HTERT RPE-1 (cell line): ENCODE data around the gene ZP4.

Experiments used
- in situ Hi-C: fragments of 300-500 bp; cut with MboI; formaldehyde crosslinking; loops from 4 replicates; pipeline ENCODE4 v1.14.3; 2020; ENCODE audit warnings: low sequenced_read_pairs

The ZP4 gene, protein sequence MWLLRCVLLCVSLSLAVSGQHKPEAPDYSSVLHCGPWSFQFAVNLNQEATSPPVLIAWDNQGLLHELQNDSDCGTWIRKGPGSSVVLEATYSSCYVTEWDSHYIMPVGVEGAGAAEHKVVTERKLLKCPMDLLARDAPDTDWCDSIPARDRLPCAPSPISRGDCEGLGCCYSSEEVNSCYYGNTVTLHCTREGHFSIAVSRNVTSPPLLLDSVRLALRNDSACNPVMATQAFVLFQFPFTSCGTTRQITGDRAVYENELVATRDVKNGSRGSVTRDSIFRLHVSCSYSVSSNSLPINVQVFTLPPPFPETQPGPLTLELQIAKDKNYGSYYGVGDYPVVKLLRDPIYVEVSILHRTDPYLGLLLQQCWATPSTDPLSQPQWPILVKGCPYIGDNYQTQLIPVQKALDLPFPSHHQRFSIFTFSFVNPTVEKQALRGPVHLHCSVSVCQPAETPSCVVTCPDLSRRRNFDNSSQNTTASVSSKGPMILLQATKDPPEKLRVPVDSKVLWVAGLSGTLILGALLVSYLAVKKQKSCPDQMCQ

DNA sequence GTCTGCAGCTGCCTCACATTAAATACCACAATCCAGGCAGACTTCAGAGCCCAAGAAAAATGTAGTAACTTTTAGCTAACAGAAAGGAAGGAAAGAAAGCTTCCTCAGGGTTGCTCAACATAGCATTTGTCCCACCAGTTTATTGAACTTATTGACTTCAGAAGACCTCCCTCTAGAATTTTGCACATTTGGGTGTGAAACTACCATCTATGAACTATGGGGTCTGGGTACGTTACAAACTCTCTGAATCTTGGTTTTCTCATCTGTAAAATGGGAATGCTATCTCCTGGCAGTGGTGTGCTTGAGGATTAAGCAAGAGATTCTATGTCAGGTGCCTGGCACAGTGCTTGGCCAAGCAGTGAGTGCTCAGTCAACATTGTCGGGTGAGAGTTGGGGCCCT is at the start of gene ZP4:
ZP4 (minus strand) TSS at position 101 of the 400 bp plus-strand sequence. CDS start 287 bp downstream, outside the sequence.
- in situ Hi-C loops: no loop called here

DNA sequence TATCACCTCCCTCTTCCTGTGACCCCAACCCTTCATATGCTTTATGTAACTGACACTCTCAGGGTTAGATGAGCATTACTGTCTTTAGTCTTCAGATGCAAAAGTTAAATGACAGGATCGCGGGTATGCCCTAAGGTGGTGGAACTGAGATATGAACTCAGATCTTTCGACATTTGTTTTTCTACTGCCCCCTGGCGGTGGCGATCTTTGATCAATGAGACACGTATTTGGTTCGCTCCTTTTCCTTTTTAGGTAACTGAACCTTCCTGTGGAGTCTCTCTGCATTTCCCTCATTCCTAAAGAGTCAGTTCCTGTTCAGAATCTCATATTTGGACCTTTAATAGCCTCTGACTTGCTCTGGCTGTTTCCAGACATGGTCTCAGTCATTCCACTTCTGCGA is 47.8 kb upstream of the ZP4 start:
- in situ Hi-C loops: no loop called here

DNA sequence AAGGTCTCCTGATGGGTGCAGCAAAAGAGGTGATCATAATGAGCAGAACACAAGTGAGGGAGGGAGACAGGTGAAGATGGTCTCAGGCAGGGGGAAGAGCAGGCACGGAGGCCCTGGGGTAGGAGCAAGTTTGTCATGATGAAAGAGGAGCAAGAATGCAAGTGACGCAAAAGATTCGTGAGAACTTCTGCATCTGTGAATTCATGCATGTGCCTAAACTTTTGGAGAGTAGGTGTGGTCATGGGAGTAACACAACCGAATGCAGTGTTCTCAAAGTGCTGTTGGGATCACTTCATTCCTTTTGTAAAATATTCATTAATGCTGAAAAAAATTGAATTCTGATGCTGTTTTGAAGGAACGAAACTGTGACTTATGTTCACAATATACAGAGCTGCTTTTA is 47.3 kb upstream of the ZP4 start:
- in situ Hi-C loops: no loop called here

DNA sequence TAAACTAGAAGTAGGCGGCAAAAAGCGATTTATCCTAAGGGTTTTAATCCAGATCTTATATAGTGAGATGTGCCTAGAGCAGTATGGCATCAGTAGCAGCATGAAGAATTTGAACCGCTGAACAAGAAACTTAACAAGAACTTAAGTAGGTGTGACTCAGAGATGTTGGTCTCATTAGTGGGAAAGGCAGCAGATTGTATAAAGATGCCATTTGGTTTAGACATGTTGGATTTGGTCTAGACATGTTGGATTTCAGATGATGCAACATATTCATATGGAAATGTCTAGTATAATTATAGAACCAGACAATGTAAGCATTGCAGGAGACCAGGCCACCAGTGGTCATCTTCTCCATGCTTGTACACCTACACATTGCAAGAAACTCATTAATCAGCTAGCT is 42.1 kb upstream of the ZP4 start:
- in situ Hi-C loops: no loop called here

DNA sequence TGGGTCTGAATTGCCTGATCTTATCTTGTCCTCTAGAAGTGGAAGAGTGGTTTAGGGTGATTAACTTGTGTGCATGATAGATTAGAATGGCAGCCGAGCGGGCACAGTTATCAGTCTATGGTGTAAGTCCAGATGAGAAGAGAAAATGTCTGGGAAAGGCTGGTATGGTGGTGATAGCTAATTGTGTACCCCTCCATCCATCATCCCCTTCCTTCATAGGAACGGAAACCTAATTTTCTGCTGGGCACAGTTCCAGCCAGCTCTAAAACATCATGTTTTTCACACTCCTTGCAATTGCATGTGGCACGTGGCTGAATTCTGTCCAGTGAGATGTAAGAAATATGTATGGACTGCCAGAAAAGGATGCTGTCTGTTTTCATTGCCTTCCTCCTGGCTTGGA is 40.9 kb upstream of the ZP4 start:
- in situ Hi-C loops: no loop called here

DNA sequence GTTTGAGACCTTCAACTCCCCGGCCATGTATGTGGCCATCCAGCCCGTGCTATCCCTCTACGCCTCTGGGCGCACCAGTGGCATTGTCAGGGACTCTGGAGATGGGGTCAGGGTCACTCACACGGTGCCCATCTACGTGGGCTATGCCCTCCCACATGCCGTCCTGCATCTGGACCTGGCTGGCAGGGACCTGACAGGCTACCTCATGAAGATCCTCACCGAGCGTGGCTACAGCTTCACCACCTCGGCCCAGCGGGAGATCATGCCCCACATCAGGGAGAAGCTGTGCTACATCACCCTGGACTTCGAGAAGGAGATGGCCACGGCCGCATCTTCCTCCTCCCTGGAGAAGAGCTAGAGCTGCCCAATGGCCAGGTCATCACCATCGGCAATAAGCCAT is 36.5 kb upstream of the ZP4 start:
- in situ Hi-C loops: no loop called here

DNA sequence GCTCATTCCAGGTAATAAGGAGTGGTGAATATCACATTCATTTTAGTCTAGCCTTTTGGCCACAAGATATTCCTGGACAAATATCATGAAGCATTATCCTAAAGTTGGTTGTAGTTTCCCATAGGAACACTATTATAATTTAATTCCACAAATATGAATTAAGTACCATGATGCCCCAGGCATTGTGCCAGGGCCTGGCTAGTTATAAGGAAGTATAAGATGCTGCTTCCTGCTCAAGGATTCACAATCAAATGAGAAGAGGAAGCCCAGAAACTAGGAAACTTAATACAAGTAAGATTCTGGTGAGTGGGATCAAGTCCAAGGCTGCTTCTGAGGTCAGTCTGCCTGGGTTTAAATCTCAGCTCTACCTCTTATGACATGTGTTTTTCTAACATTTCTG is 30.6 kb upstream of the ZP4 start:
- in situ Hi-C loops: no loop called here

DNA sequence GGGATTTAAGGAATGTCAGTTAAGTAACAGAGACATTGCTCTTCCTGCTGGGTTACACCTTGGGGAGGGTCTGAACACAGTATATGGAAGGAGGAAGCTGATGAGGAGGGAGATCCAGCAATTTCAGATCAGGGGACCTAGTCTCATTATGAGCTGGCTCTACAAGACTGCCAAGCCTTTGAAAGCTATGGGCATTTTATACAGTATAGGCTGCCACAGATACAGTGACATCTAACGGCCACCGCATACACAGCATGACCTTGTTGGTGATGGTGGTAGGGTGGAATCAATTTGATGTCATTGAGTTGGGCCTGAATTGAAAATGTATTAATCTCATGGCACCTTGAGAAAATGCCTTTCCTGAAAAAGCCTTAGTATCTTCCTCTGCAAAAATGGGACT is 22.6 kb upstream of the ZP4 start:
- in situ Hi-C loops: no loop called here

DNA sequence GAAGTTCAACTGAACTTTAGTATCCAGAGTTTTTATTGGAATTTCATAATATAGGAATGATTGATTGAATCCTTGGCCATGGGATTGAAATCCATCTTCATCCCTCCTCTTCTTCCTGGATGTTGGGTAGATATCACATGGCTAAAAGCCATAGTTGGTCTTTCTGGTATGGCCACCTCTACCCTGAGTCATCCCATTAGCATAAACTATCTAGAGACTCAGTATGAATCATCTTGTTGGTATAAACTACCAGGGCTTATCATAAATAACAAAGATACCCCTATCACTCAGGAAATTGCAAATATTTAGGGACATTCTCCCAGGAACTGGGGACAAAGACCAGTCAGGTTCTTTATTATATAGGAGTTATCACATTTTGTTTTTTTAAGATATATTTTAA is 21.2 kb upstream of the ZP4 start:
- in situ Hi-C loops: no loop called here

DNA sequence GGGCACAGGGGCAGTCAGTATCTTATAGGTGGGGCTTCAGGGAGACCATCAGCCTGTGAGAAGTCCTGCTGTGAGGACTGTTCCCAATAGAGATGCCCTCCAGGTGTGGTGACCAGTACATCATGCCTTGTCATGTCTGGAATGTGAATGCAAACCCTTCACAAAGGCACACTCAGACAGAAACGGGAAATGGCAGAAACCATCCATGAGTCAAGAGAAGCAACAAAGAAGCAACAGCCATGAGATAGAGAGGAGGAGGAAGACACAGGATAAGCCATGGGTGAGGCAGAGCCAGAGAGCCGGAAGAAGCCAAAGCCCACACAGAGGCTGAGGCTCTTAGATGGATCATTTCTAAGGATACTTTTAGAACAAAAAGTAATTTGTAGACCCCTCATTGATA is 20.1 kb upstream of the ZP4 start:
- in situ Hi-C loops: no loop called here

DNA sequence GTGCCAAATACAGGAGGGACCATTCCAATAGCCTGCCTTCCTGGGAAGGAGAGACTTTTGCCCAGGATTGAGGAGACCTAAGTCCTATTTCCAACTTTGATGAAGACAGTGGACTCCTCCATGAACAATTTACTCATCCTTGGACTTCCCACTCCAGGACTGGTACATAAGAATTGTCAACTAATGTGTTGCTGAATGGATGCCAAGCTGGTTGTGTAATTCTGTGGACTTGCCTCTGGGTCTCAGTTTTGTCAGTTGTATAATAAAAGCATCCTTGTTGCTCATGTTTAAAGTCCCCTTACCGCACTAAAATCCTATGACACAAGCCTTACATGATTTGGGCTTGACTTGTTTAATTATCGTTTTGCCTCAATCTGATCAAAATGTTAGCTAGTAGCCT is 13.2 kb upstream of the ZP4 start:
- in situ Hi-C loops: no loop called here

DNA sequence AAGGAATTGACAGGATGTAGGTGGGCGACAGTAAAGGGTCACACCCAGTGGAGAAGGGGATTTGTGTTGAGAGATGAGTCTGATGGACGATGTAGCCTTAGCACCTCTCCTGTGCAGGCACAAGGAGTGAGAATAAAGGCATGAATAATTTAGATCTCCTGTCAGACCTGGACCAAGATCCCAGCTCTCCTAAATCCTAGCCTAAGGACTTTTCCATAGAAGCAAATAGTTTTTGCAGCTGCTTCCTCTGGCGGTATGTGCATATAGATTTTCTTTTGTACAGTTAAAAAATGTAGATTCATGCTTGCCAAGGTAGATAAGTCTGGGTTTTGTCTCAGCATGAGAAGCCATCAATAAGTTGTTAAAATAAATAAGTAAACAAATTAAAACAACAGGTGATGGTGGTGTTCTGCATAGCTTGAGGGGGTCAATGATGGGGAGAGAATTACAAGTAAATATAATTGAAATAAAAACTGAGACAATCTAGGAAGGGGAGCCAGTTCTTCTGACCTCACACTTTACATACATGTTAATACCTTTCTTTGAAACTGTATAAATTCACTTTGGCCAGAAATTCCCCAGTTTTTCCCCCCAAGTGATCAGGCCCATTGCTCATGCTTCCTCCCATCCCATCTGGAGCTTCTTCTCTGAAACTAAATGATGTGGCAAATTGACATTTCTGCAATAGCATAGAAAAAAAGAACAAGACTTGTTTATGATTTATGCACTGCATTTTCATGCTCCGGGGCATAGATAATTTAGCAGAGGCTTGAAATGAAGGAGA is 12.4 kb upstream of the ZP4 start:
- in situ Hi-C loops: no loop called here

DNA sequence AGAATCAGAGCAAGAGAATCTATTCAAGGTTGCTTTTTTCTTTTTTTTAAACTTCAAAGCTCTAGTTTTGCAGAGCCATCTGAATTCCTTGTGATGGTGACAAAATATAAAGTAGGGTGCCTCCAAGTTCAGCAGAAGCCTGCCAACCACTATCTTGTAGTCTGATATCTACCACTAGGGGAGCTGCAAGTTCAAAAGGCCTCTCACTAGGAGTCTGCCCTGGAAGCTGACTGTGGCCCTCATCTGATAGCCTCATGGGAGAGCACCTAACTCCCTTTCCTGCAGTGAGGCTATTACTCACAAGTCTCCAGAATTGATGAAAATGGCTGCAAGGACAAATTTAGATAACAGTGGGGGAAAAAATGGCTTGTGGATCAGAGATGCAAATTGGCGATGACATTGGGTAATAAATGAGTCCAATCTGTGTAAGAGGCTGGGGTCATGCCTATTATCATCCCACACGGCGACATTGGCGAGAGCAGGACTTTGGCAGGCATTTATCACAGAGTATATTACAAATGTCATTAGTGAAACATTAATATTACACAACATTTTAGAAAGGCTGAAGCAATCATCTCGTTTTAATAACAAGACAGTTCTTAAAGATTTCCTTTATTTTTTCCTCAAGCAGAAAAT is 10.7 kb upstream of the ZP4 start:
- in situ Hi-C loops: no loop called here

DNA sequence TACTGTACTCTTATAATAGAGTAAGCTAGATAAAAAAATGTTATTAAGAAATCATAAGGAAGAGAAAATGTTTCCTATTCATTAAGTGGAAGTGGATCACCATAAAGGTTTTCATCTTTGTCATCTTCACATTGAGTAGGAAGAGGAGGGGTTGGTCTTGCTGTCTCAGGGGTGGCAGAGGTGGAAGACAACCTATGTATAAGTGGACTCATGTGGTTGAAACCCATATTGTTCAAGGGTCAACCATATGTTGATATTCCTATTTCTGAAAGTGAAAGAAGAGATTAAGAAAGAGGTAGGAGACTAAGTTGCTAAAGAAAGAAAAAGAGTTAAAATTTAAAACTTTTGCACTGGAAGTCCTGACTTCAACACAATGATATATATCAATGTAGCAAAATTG is 4.9 kb upstream of the ZP4 start:
- in situ Hi-C loops: no loop called here

DNA sequence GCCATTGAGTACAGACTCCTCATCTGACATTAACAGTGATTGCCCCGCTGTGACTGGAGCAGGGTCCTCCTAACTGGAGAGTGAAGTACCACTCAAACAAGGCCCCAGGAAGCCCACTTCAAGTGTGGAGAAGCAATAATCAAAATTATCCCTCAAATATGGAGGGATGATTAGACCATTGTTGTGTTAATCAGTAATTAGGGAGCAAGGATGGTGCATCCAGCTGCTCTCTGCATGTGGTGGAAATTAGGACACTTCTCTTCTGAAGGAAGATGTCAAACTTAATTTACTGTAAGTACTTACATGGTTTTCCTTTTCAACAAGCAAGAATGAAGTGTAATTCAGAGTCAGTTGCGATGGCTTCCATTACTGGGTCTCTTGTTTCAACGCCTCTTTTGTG is 3.4 kb upstream of the ZP4 start:
- in situ Hi-C loops: no loop called here

DNA sequence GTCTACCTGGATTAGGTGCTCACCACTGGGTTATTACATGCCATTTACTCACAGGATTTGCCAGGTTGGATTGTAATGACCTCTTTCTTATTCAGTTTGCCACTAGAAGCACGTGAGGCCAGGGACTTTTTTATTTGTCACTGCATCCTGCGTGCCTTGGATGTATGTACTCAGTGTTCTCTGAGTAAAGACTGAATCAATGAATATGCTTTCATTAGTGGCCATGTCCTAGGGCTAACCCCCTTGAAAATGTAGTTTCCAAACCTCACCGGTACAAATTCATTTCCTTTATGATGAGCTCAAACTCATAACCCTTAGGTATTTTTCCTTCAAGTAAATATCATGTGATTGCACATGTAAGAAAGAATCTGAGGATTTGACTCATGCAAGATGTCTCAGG is 1.3 kb upstream of the ZP4 start:
- in situ Hi-C loops: no loop called here

DNA sequence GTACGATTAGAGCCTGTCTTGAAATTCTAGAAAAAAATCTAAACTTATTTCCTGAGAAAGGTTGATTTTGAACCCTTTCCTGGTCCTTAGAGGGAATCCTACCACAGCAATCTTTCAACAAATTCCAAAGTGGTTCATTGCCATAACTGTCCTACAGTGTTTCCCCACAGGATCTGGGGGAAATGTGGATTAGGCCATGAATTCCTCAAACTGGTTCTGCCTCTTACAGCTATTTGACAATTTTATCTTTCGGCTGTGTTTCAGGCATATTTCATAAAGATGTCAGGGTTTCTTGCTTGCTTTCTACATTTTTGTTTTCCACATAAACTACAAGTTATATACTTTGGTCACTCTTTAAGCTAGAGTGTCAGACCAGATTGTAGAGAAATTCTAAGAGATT is 544 bp upstream of the ZP4 start:
- in situ Hi-C loops: no loop called here

DNA sequence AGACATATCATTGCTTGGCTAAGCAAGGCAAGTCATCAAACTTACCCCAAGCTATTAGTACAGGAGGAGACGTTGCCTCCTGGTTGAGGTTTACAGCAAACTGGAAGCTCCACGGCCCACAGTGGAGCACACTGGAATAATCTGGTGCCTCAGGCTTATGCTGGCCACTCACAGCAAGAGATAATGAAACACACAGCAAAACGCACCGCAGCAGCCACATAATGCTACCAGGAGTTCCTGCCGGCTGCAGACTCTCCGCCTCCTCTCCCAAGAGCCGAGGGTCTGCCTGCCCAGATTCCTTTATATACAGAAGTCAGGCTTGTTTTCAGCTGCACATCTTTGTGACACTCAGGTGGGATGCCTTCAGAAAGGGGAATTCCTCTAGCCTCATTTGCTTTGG is 306 bp downstream of the ZP4 start:
- in situ Hi-C loops: no loop called here

DNA sequence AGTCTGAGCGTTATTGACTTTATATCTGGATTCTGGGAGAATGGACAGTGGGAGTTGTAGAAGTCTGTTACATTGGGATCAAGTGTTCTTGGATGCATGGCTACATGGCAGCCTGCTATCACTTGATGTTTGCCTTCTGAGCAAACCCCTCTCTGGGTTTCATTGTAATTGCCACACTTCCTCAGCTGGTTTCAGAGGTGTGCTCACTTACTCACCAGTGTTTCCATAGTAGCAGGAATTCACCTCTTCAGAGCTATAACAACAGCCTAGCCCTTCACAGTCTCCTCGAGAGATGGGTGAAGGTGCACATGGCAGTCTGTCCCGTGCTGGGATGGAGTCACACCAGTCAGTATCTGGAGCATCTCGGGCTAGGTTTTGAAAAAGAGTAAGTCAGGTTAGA is 2.6 kb downstream of the ZP4 start:
- in situ Hi-C loops: no loop called here

DNA sequence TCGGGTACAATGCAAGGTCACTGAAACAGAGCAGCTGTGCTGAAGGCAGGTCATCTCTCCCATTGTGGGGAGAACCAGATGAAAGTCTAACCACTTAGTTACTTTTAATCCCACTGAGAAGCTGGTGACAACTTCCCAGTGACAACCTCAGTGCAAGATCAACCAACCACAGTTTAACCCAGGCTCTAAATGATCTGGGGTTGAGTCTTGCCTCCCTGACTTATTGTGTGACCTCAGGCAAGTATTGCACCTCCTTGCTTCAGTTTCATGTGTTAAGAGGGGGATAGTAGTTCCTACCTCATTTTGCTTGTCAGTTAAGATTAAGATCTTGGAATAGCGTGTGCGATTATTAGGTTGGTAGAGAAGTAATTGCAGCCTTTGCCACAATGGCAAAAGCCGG is 3.2 kb downstream of the ZP4 start:
- in situ Hi-C loops: no loop called here

DNA sequence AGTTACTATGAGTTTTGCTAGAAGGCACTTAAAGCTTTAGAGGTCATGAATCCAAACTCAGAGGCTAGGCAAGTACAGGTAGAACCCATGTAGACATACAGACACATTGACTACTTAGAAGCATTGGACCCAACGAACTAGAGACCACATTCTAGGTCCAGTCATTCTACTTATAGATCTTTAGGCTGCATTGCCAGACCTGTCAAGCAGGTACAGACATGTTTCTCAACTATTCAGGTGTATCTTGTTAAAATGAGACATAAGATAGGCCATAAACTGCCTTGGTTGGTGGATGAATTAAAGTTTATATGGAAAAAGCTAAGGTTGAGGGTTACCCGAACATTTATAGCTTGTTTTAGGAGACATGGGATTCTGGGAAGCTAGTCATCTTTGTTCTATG is 6.5 kb downstream of the ZP4 start:
- in situ Hi-C loops: no loop called here

DNA sequence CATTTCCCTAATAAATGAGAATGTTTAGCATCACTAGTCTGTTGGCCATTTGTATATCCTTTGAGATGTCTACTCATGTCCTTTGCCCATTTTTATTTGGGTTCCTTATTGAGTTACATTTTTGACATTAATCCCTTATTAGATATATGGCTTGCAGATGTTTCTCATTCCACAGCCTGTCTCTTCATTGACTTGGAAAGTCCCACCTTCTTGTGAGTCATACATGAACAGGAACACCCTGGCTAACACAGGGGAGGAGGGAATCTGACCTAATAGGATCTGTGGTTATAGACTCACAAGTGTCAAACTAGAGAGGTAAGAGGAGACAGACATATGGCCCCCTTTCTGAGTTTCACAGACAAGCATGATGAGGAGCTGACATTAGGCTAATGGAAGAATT is 11.5 kb downstream of the ZP4 start:
- in situ Hi-C loops: no loop called here
